ENCODE data around the gene CCNE1.

The CCNE1 gene

GRCh38 chr19:29873024-29873800 is 61.4 kb downstream of the CCNE1 start:
- in situ Hi-C loops (cut with MboI; ENCODE audit: low sequenced_read_pairs): no loop called here
